H9 (cell line): ENCODE measurements around the gene RMI2. TPM values are rescaled to one million over a fixed set of nuclear protein-coding genes. Genes with fewer than 3 reads are reported as not detected.

Experiments
- DNase-seq: peaks from one replicate; pipeline ENCODE4 v3.0.0-alpha.2; 2017
- H2AFZ ChIP-seq: one replicate; pipeline ENCODE4 v1.6.1; 2013; ENCODE audit warnings: mild to moderate bottlenecking, low read length, control low read depth, moderate library complexity
- H2AK5ac ChIP-seq: 2 replicates; pipeline ENCODE4 v1.6.1; 2013; ENCODE audit warnings: low read length, control low read depth, mixed read lengths; ENCODE audit not compliant: insufficient read length
- H2BK120ac ChIP-seq: one replicate; pipeline ENCODE4 v1.6.1; 2013; ENCODE audit warnings: low read depth, mild to moderate bottlenecking, low read length, control low read depth, inconsistent platforms; ENCODE audit not compliant: poor library complexity, severe bottlenecking
- H2BK12ac ChIP-seq: 2 replicates; pipeline ENCODE4 v1.6.1; 2013; ENCODE audit warnings: low read length, control low read depth, mixed read lengths, low read depth; ENCODE audit not compliant: insufficient read length
- H2BK15ac ChIP-seq: 2 replicates; pipeline ENCODE4 v1.6.1; 2013; ENCODE audit warnings: low read depth, low read length, control low read depth
- H2BK20ac ChIP-seq: one replicate; pipeline ENCODE4 v1.6.1; 2013; ENCODE audit warnings: low read depth, mild to moderate bottlenecking, low read length, control low read depth, inconsistent platforms; ENCODE audit not compliant: poor library complexity, severe bottlenecking
- H2BK5ac ChIP-seq: 2 replicates; pipeline ENCODE4 v1.6.1; 2013; ENCODE audit warnings: low read length, control low read depth, mixed read lengths; ENCODE audit not compliant: insufficient read length
- H3K14ac ChIP-seq: 2 replicates; pipeline ENCODE4 v1.6.1; 2013; ENCODE audit warnings: low read length, control low read depth; ENCODE audit not compliant: insufficient read depth
- H3K18ac ChIP-seq: 2 replicates; pipeline ENCODE4 v1.6.1; 2013; ENCODE audit warnings: low read depth, mild to moderate bottlenecking, mixed read lengths, low read length, control low read depth; ENCODE audit not compliant: insufficient read length
- H3K23ac ChIP-seq: 2 replicates; pipeline ENCODE4 v1.6.1; 2013; ENCODE audit warnings: low read length, control low read depth, mixed read lengths, low read depth; ENCODE audit not compliant: insufficient read length
- H3K23me2 ChIP-seq: 2 replicates; pipeline ENCODE4 v1.6.1; 2013; ENCODE audit warnings: low read depth, mild to moderate bottlenecking, mixed read lengths, low read length, control low read depth; ENCODE audit not compliant: insufficient read length, poor library complexity, severe bottlenecking
- H3K27ac ChIP-seq: 2 replicates; pipeline ENCODE4 v1.5.1; 2013; ENCODE audit warnings: low read length, control low read depth, mixed read lengths, low read depth; ENCODE audit not compliant: insufficient read length
- H3K27me3 ChIP-seq: 2 replicates; pipeline ENCODE4 v1.6.1; 2013; ENCODE audit warnings: low read length, control low read depth, inconsistent platforms; ENCODE audit not compliant: insufficient read depth
- H3K4ac ChIP-seq: 2 replicates; pipeline ENCODE4 v1.6.1; 2013; ENCODE audit warnings: low read depth, mild to moderate bottlenecking, control low read depth, inconsistent platforms, low read length, moderate library complexity
- H3K4me1 ChIP-seq: 2 replicates; pipeline ENCODE4 v1.6.1; 2013; ENCODE audit warnings: low read length, control low read depth, inconsistent platforms; ENCODE audit not compliant: insufficient read depth
- H3K4me2 ChIP-seq: 2 replicates; pipeline ENCODE4 v1.6.1; 2013; ENCODE audit warnings: low read length, control low read depth, mixed read lengths; ENCODE audit not compliant: insufficient read length, insufficient read depth
- H3K56ac ChIP-seq: 2 replicates; pipeline ENCODE4 v1.6.1; 2013; ENCODE audit warnings: low read depth, mild to moderate bottlenecking, mixed read lengths, low read length, control low read depth; ENCODE audit not compliant: insufficient read length
- H3K79me1 ChIP-seq: 2 replicates; pipeline ENCODE4 v1.6.1; 2013; ENCODE audit warnings: low read depth, mild to moderate bottlenecking, moderate library complexity, low read length, control low read depth, inconsistent platforms; ENCODE audit not compliant: insufficient read depth, poor library complexity, severe bottlenecking
- H3K79me2 ChIP-seq: 2 replicates; pipeline ENCODE4 v1.6.1; 2013; ENCODE audit warnings: low read length, control low read depth, inconsistent platforms; ENCODE audit not compliant: insufficient read depth
- H3K9ac ChIP-seq: 2 replicates; pipeline ENCODE4 v1.6.1; 2013; ENCODE audit warnings: low read length, control low read depth, mixed read lengths; ENCODE audit not compliant: insufficient read length; ENCODE audit errors: extremely low read depth
- H3K9me3 ChIP-seq: one replicate; pipeline ENCODE4 v1.6.1; 2013; ENCODE audit warnings: low read depth, low read length, inconsistent platforms; ENCODE audit not compliant: control insufficient read depth
- H3T11ph ChIP-seq: one replicate; pipeline ENCODE4 v1.6.1; 2013; ENCODE audit warnings: mild to moderate bottlenecking, low read length, control low read depth, inconsistent platforms
- H4K20me1 ChIP-seq: one replicate; pipeline ENCODE4 v1.6.1; 2013; ENCODE audit not compliant: control insufficient read depth, insufficient read length, insufficient read depth
- H4K5ac ChIP-seq: 2 replicates; pipeline ENCODE4 v1.6.1; 2013; ENCODE audit warnings: low read depth, mild to moderate bottlenecking, mixed read lengths, low read length, control low read depth; ENCODE audit not compliant: insufficient read length
- H4K8ac ChIP-seq: replicated peaks from 2 replicates; pipeline ENCODE4 v1.6.1; 2013; ENCODE audit warnings: low read length, control low read depth, mixed read lengths, low read depth; ENCODE audit not compliant: insufficient read length
- H4K91ac ChIP-seq: 2 replicates; pipeline ENCODE4 v1.6.1; 2013; ENCODE audit warnings: low read depth, mild to moderate bottlenecking, moderate library complexity, mixed read lengths, low read length, control low read depth; ENCODE audit not compliant: insufficient read length
- H3K27ac Mint-ChIP-seq, 3 experiments: 2 replicates in 2 of 3; 3 replicates in 1 of 3; pipeline ENCODE4 v1.8.0; 2020 to 2021; ENCODE audit warnings: mixed read lengths in 3 of 3, mild to moderate bottlenecking in 1 of 3, moderate library complexity in 1 of 3
- H3K27me3 Mint-ChIP-seq: 2 replicates; pipeline ENCODE4 v1.8.0; 2021; ENCODE audit warnings: low read depth, mild to moderate bottlenecking, moderate library complexity, mixed read lengths
- H3K36me3 Mint-ChIP-seq, 3 experiments: 2 replicates in 2 of 3; 3 replicates in 1 of 3; pipeline ENCODE4 v1.8.0; 2020 to 2021; ENCODE audit warnings: low read depth in 3 of 3, mixed read lengths in 3 of 3; ENCODE audit not compliant: insufficient read depth in 1 of 3
- H3K4me1 Mint-ChIP-seq, 2 experiments: 2 replicates each; pipeline ENCODE4 v1.8.0; 2020; ENCODE audit warnings: mixed read lengths in 2 of 2
- H3K4me3 Mint-ChIP-seq, 2 experiments: 2 replicates in 1 of 2; 3 replicates in 1 of 2; pipeline ENCODE4 v1.8.0; 2020 to 2021; ENCODE audit warnings: mild to moderate bottlenecking in 2 of 2, mixed read lengths in 2 of 2, moderate library complexity in 1 of 2
- H3K9me3 Mint-ChIP-seq, 2 experiments: 2 replicates in 1 of 2; 3 replicates in 1 of 2; pipeline ENCODE4 v1.8.0; 2020; ENCODE audit warnings: mild to moderate bottlenecking in 2 of 2, mixed read lengths in 2 of 2, moderate library complexity in 1 of 2
- WGBS: extraction: QIAGEN DNeasy Blood & Tissue Kit; methylation state at CpG from one replicate; pipeline ENCODE4 v1.1.7; 2013; ENCODE audit warnings: missing lambda C conversion rate, low lambda C conversion rate, mixed read lengths; ENCODE audit not compliant: insufficient read length; ENCODE audit errors: extremely low coverage; 5-methylcytosine and 5-hydroxymethylcytosine counted together
- total RNA-seq: library from RNA; stranded (reverse); gene quantifications from 2 replicates; pipeline ENCODE4 v1.2.1, GENCODE V29; 2021
- TF ChIP-seq, protein P1 (sequence below): fragments of 200-600 bp; sonication (generic); conservative IDR thresholded peaks from 3 replicates; pipeline ENCODE4 v1.8.0; 2021; ENCODE audit warnings: antibody characterized with exemption, mild to moderate bottlenecking

RMI2 gene
- total RNA-seq, 1 experiment from 2014 or later, result 57.6 TPM

- Histone ChIP-seq H4K5ac (no peak overlapping the region), H4K8ac (no peak overlapping the region), H3K4me2 (peak overlapping the region; percentile 17), H2BK120ac (no peak overlapping the region), H2BK15ac (no peak overlapping the region), H2BK20ac (no peak overlapping the region), H3K79me2 (peaks cover 22% of the 10 kb centered on the region; the same call in 1 of the 2 replicates), H3K27me3 (no peaks in the 10 kb centered on the region), H3K9me3 (no peaks in the 10 kb centered on the region), H4K20me1 (peaks cover 9% of the 10 kb centered on the region), H3K56ac (no peak overlapping the region), H3K9ac (no peak overlapping the region), H3K23me2 (peaks cover 3% of the 10 kb centered on the region), H3K4me1 (peaks cover 9% of the 10 kb centered on the region; the same call in 1 of the 2 replicates), H4K91ac (no peak overlapping the region), H2BK12ac (no peak overlapping the region), H3K27ac (no peak overlapping the region), H3K14ac (no peak overlapping the region; the same call in 1 of the 2 replicates), H2AK5ac (no peak overlapping the region), H2AFZ (no peak overlapping the region), H3K79me1 (peaks cover 3% of the 10 kb centered on the region), H3K23ac (no peak overlapping the region), H3K18ac (no peak overlapping the region), H3K4ac (no peak overlapping the region), H3T11ph (no peak overlapping the region), H2BK5ac (no peak overlapping the region)
- H3K27ac Mint-ChIP-seq, result no peak overlapping the region; a peak in 2 of 7 replicates
- WGBS, result no CpG with 5 or more reads among the region's 9 CpGs
- no peaks in the 10 kb centered on the region for H3K27me3 Mint-ChIP-seq
- H3K9me3 Mint-ChIP-seq, result no peaks in the 10 kb centered on the region
- TF ChIP-seq, protein P1, sequence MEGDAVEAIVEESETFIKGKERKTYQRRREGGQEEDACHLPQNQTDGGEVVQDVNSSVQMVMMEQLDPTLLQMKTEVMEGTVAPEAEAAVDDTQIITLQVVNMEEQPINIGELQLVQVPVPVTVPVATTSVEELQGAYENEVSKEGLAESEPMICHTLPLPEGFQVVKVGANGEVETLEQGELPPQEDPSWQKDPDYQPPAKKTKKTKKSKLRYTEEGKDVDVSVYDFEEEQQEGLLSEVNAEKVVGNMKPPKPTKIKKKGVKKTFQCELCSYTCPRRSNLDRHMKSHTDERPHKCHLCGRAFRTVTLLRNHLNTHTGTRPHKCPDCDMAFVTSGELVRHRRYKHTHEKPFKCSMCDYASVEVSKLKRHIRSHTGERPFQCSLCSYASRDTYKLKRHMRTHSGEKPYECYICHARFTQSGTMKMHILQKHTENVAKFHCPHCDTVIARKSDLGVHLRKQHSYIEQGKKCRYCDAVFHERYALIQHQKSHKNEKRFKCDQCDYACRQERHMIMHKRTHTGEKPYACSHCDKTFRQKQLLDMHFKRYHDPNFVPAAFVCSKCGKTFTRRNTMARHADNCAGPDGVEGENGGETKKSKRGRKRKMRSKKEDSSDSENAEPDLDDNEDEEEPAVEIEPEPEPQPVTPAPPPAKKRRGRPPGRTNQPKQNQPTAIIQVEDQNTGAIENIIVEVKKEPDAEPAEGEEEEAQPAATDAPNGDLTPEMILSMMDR, result no peak
- peaks cover 46 to 47% of the 10 kb centered on the region in 2 experiments for H3K4me1 Mint-ChIP-seq
- peak overlapping the region; percentile 83 to 86 for H3K4me3 Mint-ChIP-seq
- H3K36me3 Mint-ChIP-seq, result peaks cover 19 to 22% (median 20%) of the 10 kb centered on the region in 3 experiments
- DNase-seq, result no peak
Measured at GRCh38 chr16:11346700-11347319, 1.6 kb downstream of the RMI2 start.
